Panc1 (cell line): Measurements from ENCODE around the gene METTL25B. TPM values are rescaled to one million over a fixed set of nuclear protein-coding genes. Genes with fewer than 3 reads are reported as not detected.

Source experiments
- ATAC-seq: fragments of 200-7000 bp; cut with Tn5 transposase; 2 replicates; pipeline ENCODE4 v1.9.1; 2020; ENCODE audit warnings: mild to moderate bottlenecking, moderate library complexity
- BruUV-seq: library from RNA; stranded (reverse); fragments of 400-500 nt; replicated peaks from 2 replicates; lab custom pipeline; 2021; lab: Mats Ljungman, UMichigan
- CTCF ChIA-PET: fragments of 300-600 bp; sonication (Branson Sonifier 250); formaldehyde crosslinking; loops from one replicate; lab custom pipeline; 2022; ENCODE audit warnings: antibody characterized with exemption; lab: Charles Lee
- POLR2A ChIA-PET: fragments of 300-600 bp; sonication (Branson Sonifier 250); formaldehyde crosslinking; loops from one replicate; lab custom pipeline; 2022; ENCODE audit warnings: antibody characterized with exemption; lab: Charles Lee
- DNase-seq: peaks from one replicate; pipeline ENCODE4 v3.0.0-alpha.2; 2010; ENCODE audit warnings: low read depth, low spot score
- H3K27ac ChIP-seq: 2 replicates; pipeline ENCODE4 v1.5.1; 2011; ENCODE audit warnings: mild to moderate bottlenecking, low read length, inconsistent platforms
- H3K27me3 ChIP-seq: fragments of 200-500 bp; sonication (Bioruptor generic); 2 replicates; pipeline ENCODE4 v1.6.0; 2014; ENCODE audit warnings: low read length, inconsistent platforms; ENCODE audit not compliant: control insufficient read depth, insufficient read depth
- H3K36me3 ChIP-seq: fragments of 200-500 bp; sonication (Bioruptor generic); 2 replicates; pipeline ENCODE4 v1.5.1; 2014; ENCODE audit warnings: inconsistent platforms, mild to moderate bottlenecking, low read length, moderate library complexity; ENCODE audit not compliant: control insufficient read depth, insufficient read depth
- H3K4me1 ChIP-seq: 2 replicates; pipeline ENCODE4 v1.5.1; 2011; ENCODE audit warnings: inconsistent platforms, mild to moderate bottlenecking, low read length, moderate library complexity; ENCODE audit not compliant: control insufficient read depth, insufficient read depth
- H3K4me3 ChIP-seq, 2 experiments: 2 replicates each; pipeline ENCODE4 v1.5.1; 2011 to 2012; ENCODE audit warnings: low read depth in 2 of 2, low read length in 2 of 2, mild to moderate bottlenecking in 2 of 2, inconsistent platforms in 1 of 2, moderate library complexity in 1 of 2
- H3K9me3 ChIP-seq: fragments of 200-500 bp; sonication (Bioruptor generic); 2 replicates; pipeline ENCODE4 v1.5.1; 2014; ENCODE audit warnings: low read depth, mild to moderate bottlenecking, inconsistent platforms, low read length, moderate library complexity; ENCODE audit not compliant: control insufficient read depth, insufficient read depth
- CTCF ChIP-seq: fragments of 450-650 bp; IDR thresholded peaks from 2 replicates; pipeline ENCODE4 v1.5.1; 2017; ENCODE audit warnings: mild to moderate bottlenecking
- POLR2AphosphoS5 ChIP-seq: IDR thresholded peaks from 2 replicates; pipeline ENCODE4 v1.6.1; 2012; ENCODE audit warnings: mild to moderate bottlenecking, low read depth, low read length, moderate library complexity
- REST ChIP-seq, 2 experiments: IDR thresholded peaks; 2 replicates each; pipeline ENCODE4 v1.6.1; 2011 to 2012; ENCODE audit warnings: low read depth in 2 of 2, control low read depth in 1 of 2, low read length in 1 of 2, mild to moderate bottlenecking in 1 of 2, moderate library complexity in 1 of 2; ENCODE audit not compliant: insufficient read depth in 1 of 2
- SIN3A ChIP-seq: IDR thresholded peaks from 2 replicates; pipeline ENCODE4 v1.6.1; 2012; ENCODE audit warnings: low read depth, mild to moderate bottlenecking, low read length, moderate library complexity, borderline replicate concordance; ENCODE audit not compliant: insufficient read depth
- TCF7L2 ChIP-seq: IDR thresholded peaks from 2 replicates; pipeline ENCODE4 v1.6.1; 2011; ENCODE audit warnings: mild to moderate bottlenecking, low read depth, low read length, inconsistent platforms
- in situ Hi-C: cut with HindIII; loops from 2 replicates; pipeline ENCODE4 v1.10.0; 2016; ENCODE audit warnings: low sequenced_read_pairs, low pct_unique_long_range_greater_than_20kb
- intact Hi-C: fragments of 100-400 bp; cut with micrococcal nuclease; formaldehyde crosslinking; loops from one replicate; pipeline ENCODE4 v1.10.0; 2022; ENCODE audit not compliant: unreplicated experiment
- total RNA-seq: library from RNA; stranded (reverse); gene quantifications from one replicate; pipeline ENCODE4 v1.2.1, GENCODE V29; 2021; ENCODE audit not compliant: unreplicated experiment

METTL25B gene
- total RNA-seq, 1 experiment from 2014 or later, result 32.8 TPM

GRCh38 chr1:156746406-156746727, 18.1 kb downstream of the METTL25B start:
- Histone ChIP-seq H3K9me3 (no peaks in the 10 kb centered on the region), H3K36me3 (peaks cover 27% of the 10 kb centered on the region), H3K4me3 (peak overlapping the region in 1 of 2 experiments; percentile 61; a peak in 2 of 4 replicates), H3K27me3 (no peaks in the 10 kb centered on the region), H3K27ac (peak overlapping the region; percentile 98), H3K4me1 (peaks cover 59% of the 10 kb centered on the region)
- DNase-seq, result no peak
- ChIA-PET CTCF (no interaction called here), POLR2A (no interaction called here)
- no peak for ATAC-seq
- no peak for TF ChIP-seq TCF7L2
- no peak for TF ChIP-seq REST (IDR thresholded peaks at IDR 0.05; ENCODE audit: insufficient read depth in 1 of 2, low read depth in 2 of 2, low read length in 1 of 2)
- no peak for TF ChIP-seq CTCF
- no peak for TF ChIP-seq POLR2AphosphoS5
- TF ChIP-seq SIN3A, result no peak
- intact Hi-C loops (no loop called here), in situ Hi-C loops (no loop called here)
- no TSS peak for BruUV-seq

- TF ChIP-seq TCF7L2 (no peak), POLR2AphosphoS5 (0 out of 2 replicates have a peak, but pooled peaks have one; percentile 47)
- H3K27ac ChIP-seq, result peak overlapping the region; percentile 100
- peaks cover 24% of the 10 kb centered on the region for H3K36me3 ChIP-seq
- no peaks in the 10 kb centered on the region for H3K27me3 ChIP-seq
- in situ Hi-C loops (no loop called here), intact Hi-C loops (no loop called here)
- H3K4me3 ChIP-seq, result peak overlapping the region; percentile 77 to 80
- H3K9me3 ChIP-seq, result no peaks in the 10 kb centered on the region
- POLR2A ChIA-PET, result interaction anchor here (0.7 to 0.9 kb wide), 2 partner anchors 18 to 23 kb away, joined by 3 to 4 read pairs; partner anchors contain the start of genes ISG20L2 and METTL25B
- peak; percentile 55 for ATAC-seq
- CTCF ChIA-PET, result interaction anchor here (0.6 kb wide), 1 partner anchor 70 kb away, joined by 4 read pairs; no protein-coding TSS in a partner anchor
- BruUV-seq, result no TSS peak
- H3K4me1 ChIP-seq, result peaks cover 53% of the 10 kb centered on the region
- no peak for DNase-seq
These were observed 18.7 kb downstream of the METTL25B start for GRCh38 chr1:156746728-156747631.
